GDM1 (cell line): ENCODE results near the gene DGKD.

Experiments
- DNase-seq: peaks from one replicate; lab custom pipeline; 2025; lab: John Stamatoyannopoulos, UW

The DGKD gene

GRCh38 chr2:233445152-233445830, 91.0 kb downstream of the DGKD start:
- DNase-seq = no peak

GRCh38 chr2:233446121-233446520, 91.8 kb downstream of the DGKD start:
- DNase-seq = no peak

GRCh38 chr2:233446606-233447305, 92.5 kb downstream of the DGKD start:
- DNase-seq = no peak

DNA sequence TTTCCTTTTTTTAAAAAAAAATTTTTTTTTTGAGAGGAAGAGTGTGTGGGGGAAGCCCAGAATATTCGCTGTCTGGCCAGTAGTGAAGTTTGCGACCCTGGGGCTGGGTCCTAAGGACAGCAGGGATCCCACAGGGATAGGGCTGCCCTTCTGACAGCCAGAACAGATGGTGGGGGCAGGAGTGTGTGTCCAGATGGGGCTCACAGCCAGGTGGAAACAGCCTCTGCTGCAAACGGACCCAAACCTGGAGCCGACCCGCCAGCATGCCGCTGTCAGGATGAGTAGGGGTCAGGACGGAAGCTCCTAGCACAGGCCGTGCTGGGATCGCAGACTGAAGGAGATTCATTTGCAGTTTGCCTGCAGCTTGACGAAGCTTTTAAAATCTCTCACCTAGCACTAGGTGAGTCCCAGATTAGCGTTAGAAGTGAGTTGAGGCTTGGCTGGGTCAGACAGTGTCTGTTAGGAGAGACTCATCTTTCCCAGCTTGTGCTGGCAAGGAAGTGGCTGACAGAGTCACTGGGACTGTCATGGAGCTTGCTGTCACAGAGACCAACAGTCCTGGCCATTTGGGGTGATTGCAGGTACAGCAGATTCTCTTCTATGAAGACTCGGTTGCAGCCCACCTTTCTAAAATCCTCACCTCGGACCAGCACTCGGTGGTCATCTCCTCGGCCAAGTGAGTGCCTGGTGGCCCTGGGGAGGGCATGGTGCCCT, 93.4 kb downstream of the DGKD start:
- DNase-seq = no peak

- DNase-seq = no peak
Measured at GRCh38 chr2:233448220-233448559, 93.9 kb downstream of the DGKD start.

- no peak for DNase-seq
Measured at GRCh38 chr2:233448575-233448974, 94.3 kb downstream of the DGKD start.

- no peak for DNase-seq
Measured at GRCh38 chr2:233449081-233449901, 95.0 kb downstream of the DGKD start.

DNA sequence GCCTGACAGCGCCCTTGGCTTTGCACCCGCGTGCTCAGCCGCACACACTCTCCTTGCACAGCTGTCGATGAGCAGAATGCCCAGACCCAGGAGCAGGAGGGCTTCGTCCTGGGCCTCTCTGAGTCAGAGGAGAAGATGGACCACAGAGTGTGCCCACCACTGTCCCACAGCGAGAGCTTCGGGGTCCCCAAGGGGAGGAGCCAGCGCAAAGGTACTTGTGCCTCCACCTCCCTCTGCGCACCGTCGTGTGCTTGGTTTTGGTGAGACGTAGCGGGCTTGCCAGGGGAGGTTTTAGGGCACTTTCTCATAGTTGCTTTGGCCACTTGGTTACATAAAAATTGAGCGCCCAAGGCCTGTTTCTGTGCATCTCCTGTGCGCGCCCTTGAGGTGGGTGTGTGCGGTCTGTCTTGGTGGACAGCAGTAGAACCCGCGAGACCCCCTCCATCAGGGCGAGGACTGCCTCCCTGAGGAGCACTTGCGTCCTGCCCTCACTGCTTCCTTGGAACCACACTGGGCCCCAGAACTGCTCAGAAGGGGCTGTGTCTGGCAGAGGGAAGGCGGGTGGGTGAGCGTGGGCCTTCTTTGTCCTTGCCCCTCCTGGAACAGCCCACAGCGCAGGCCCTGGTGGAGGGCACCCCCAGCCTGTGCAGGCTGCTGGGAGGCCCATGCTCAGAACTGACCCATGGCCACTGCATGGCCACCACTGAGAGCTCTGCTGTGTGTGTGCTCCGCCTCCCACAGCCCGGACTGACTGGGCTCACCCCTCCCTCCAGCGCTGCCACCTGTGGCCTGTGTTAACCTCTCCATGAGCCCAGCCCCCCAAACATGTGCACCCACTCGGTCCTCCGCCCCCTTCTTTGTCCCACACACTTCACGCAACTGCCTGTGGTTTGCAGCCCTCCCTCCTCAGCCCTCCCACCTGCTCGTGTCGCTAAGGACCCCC, 95.9 kb downstream of the DGKD start:
- no peak for DNase-seq

GRCh38 chr2:233450864-233451575, 96.7 kb downstream of the DGKD start:
- DNase-seq = no peak

DNA sequence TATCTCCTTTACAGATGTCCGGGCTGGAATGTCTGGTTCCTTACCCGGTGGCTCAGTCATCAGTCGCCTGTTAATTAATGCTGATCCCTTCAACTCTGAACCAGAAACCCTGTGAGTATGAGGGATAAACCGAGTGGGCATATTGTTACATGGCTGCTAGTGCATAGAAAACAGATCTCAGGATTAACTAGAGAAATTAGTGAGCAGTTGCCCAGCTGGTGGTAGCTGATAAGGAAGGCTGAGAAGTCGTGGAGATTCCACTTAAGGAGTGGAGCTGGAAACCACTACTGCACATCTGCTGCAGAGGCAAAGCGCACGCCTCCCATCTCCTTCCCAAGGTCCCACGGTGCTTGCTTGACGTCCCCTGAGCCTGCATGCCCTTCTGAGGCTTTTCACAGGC, 97.7 kb downstream of the DGKD start:
- no peak for DNase-seq

DNA sequence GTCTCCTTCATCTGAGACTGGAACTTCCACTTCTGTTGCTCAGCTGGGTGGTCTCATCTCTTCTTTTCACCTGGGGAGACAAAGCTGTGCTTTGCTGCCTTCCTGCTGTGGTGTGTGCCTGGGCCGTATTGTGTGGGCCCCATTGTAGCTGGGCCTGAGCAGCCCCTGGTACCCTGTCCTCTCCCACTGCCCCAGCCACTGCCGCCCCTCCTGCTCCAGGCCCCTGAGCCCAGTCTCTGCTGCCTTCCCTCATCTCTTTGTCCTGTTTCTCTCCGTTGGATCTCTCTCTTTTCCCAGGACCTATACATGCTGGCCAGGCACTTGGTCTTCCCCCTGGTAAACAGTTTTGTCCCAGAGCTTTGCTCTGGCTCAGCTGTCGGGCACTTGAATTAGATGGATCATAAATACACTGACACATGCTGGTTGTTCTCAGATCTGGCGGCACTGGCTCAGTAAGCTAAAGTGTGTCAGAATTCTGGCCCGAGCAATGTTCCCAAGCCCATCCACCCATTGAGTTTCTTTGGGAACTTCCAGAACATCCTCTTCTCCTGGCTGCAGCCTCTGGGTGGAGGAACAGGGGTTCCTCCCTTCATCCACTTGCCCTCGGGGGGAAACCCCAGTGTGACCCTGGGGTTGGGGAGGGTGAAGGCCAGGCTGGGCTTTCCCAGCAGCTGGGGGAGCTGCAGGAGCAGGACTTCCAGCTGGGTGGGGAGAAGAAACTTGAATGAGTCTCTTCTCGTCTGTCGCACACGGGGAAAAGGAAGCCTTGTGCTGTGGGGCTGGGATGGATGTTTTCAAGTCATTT, 99.0 kb downstream of the DGKD start:
- no peak for DNase-seq

DNA sequence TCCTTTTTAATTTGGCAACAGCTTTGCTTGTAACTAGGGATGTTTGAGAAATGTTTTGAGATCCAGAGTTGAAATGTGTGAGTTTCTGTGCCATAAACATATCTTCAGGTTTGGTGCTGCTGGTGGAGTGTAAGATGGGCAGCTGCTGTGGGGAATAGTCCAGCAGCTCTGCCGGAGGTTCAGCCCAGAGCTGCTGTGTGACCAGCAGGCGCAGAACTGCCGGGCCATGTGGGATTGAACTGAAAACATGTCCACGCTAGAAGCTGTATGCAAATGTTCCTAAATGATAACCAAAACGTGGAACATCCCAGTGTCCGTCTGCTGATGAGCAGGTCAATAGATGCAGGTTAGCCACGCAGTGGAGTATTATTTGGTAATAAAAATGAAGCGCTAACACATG, 99.6 kb downstream of the DGKD start:
- no peak for DNase-seq

DNA sequence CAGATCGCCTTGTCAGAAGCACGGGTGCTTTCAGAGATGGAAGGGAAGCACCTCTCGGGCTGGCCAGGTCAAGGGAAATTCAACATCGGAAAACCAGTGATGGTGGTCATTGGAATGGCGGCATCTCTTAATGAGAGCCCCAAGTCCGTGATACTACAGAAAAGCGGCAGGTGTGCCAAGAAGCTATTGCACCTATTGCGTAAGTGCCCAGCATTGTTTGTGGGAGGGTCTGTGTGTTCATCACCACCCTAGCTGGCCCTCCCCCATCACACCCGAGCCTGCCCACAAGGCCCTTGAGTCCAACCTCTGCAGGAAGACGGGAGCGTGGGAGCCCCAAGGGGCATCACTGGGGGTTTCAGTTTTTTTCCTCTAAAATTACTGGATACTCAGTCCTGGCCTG, 100.7 kb downstream of the DGKD start:
- no peak for DNase-seq

- no peak for DNase-seq
Measured at GRCh38 chr2:233455491-233455890, 101.2 kb downstream of the DGKD start.

DNA sequence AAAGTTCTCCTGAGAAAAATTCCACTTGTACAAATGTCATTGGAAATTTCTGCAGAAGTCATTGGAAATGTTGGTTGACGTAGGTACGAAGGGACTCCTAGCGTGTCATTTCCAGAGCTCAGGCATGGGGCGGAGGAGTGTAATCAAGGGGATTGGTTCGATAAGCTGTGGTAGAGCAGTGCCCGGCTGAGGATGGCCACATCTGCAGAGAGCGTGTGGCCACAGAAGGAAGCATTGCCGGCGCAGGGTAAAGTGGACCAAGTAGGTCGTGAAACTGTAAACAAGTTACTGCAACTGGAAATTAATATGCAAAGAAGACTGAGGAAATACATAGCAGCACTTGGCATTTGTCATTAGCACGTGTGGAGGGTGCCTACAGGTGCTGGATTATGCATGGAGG, 101.8 kb downstream of the DGKD start:
- DNase-seq = no peak

DNA sequence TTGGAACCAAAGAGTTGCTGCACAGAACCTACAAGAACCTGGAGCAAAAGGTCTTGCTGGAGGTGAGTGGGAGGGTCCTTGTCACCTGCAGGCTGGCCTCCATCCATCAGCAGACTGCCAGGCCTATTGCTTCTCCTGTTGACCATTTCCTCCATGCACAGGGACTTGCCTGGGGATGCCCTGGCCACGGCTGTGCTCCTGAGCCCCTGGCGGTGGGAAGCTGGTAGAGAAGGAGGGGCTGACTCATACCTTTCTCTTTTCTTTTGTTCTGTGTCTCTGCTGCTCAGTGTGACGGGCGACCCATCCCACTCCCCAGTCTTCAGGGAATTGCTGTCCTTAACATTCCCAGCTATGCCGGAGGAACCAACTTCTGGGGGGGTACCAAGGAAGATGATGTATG, 102.6 kb downstream of the DGKD start:
- no peak for DNase-seq

DNA sequence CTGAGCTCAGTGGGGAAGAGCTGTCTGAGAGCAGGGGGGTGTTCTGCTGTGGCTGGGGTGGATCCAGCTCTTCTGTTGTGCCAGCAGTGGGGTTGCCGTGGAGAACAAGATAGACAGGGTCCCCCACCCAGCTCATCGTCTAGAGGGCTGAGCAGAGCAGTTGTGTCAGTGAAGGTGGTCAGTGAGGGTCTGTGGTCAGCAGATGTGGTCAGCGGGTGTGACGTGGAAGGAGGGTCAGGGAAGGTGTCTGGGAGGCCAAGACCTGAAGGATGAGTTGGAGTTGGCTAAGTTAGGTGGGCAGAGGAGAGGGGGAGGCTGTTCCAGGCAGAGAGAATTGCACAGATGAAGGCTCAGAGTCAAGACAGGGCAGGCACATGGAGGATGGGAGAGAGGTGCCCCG, 103.1 kb downstream of the DGKD start:
- no peak for DNase-seq

DNA sequence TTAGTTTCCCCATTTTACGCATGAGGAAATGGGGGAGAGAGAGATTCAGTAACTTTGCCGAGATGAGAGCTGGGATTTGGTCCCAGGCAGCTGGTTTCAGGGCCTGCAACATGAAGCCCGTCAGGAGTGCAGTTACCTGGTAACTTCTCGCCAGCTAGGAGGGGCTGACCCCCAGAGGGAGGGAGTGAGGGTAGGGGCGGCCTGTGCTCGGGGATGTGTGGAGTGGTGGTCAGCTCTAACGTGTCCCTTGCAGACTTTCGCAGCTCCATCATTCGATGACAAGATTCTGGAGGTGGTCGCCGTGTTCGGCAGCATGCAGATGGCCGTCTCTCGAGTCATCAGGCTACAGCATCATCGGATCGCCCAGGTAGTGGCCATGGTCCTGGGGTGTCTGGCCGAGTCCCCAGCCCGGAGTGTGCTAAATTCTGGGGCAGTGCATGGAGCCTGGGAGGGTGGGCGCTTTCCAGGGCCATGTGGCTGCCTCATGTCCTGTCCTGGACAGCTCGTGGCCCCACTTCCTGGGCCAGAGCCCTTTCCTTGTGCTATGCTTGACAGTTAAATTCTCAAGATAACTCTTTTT, 103.8 kb downstream of the DGKD start:
- DNase-seq = no peak

DNA sequence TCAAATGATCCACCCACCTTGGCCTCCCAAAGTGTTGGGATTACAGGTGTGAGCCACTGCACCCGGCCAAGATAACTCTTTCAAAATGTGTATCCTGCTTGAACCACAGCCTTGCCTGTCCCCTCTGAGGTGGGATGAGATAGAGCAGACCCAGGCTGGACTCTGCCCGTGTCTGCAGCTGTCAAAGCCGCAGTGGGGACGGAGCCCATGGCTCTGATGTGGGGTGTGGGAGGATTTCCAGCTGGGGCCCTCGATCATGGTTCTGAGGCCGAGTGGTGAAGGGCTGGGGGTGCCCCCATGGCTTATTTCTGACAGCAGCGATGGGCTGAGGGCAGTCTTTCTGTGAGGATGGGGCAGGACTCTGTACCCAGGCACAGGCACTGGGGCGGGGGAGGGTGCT, 104.5 kb downstream of the DGKD start:
- DNase-seq = no peak

DNA sequence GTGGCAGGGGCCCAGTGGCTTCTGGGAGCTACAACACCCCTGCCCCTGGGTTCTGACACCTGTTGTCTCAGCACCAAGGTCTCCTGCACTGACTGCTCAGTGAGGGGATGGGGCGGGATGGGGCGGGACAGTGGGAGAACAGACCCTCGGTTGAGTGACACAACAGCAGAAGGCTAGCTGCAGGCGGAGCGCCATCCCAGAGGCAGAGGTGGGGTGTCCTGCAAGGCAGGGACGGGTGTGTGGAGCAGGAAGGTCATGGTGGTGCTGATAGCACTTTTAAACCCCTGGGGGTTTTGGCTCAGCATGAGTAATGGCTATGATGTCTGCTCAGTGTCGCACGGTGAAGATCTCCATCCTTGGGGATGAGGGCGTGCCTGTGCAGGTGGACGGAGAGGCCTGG, 105.1 kb downstream of the DGKD start:
- DNase-seq = no peak
